PC-3 (cell line): ENCODE data around the gene FN1.

Experiments
- EZH2 ChIP-seq: fragments of 300-600 bp; sonication (generic); IDR thresholded peaks from one replicate; pipeline ENCODE4 v1.6.1; 2017; ENCODE audit warnings: antibody characterized with exemption, mild to moderate bottlenecking, low read length; ENCODE audit not compliant: unreplicated experiment
- EZH2phosphoT487 ChIP-seq: fragments of 300-600 bp; sonication (generic); IDR thresholded peaks from 2 replicates; pipeline ENCODE4 v1.6.1; 2018; ENCODE audit warnings: mild to moderate bottlenecking, antibody characterized with exemption, low read length, borderline replicate concordance
- TF ChIP-seq, protein P1 (sequence below): fragments of 300-600 bp; sonication (generic); conservative IDR thresholded peaks from 2 replicates; pipeline ENCODE4 v1.5.1; 2017; ENCODE audit warnings: antibody characterized with exemption, low read depth, mild to moderate bottlenecking, low read length

DNA sequence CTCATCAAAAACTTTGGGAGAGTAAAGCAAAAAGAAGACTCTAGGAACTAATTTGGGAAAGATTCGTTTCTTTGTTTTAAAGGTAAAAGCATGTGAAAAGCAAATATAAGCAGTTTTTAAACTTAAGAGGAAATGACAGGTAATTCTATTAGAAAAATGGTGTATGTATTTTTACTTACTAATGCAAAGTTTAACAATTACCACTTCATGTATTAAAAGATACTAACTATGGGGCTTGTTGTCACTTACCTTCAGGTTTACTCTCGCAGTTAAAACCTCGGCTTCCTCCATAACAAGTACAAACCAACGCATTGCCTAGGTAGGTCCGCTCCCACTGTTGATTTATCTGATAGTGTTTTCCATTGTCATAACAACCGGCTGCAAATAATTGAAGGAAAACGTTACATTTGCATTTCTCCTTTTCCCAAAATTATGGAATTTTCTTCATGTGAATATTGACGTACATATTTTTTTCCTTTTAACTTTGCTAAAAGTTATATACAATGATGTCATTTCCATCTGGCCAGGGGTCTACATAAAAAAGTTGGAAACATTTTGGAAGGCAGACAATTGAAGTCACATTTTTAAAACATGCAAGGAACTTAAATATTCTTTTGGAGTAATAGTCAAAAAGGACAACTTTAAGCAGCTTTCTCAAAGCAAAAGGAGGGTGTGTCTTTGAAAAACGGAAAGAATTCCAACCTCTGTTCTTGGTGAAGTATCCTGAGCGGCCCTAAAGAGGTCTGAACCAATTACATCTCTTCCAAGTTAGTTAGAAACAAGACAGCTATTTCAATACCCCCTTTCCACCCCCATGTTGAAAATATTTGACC is 1.2 kb downstream of the FN1 start:
- TF ChIP-seq, protein P1, sequence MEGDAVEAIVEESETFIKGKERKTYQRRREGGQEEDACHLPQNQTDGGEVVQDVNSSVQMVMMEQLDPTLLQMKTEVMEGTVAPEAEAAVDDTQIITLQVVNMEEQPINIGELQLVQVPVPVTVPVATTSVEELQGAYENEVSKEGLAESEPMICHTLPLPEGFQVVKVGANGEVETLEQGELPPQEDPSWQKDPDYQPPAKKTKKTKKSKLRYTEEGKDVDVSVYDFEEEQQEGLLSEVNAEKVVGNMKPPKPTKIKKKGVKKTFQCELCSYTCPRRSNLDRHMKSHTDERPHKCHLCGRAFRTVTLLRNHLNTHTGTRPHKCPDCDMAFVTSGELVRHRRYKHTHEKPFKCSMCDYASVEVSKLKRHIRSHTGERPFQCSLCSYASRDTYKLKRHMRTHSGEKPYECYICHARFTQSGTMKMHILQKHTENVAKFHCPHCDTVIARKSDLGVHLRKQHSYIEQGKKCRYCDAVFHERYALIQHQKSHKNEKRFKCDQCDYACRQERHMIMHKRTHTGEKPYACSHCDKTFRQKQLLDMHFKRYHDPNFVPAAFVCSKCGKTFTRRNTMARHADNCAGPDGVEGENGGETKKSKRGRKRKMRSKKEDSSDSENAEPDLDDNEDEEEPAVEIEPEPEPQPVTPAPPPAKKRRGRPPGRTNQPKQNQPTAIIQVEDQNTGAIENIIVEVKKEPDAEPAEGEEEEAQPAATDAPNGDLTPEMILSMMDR: no peak
- TF ChIP-seq EZH2phosphoT487 (no peak), EZH2 (no peak)
